Tibial nerve (tissue), 4 donors: ENCODE data around the gene SUGCT. TPM values are rescaled to one million over a fixed set of nuclear protein-coding genes. Genes with fewer than 3 reads are reported as not detected.
"Not testable (repeated sequence)": the region's sequence is repeated elsewhere in the genome, so short reads cannot be mapped to it uniquely, and the experiment has no call there.

Source experiments
- DNase-seq, 2 donors: peaks; one replicate each; pipeline ENCODE4 v3.0.0-alpha.2; 2019; ENCODE audit warnings: low spot score in 2 of 2
- H3K27ac ChIP-seq, 4 donors: fragments of 200-600 bp; sonication (generic) in 3 of 4; one replicate each; pipeline ENCODE4 v1.5.1; 2017 to 2019; ENCODE audit warnings: mild to moderate bottlenecking in 1 of 4
- H3K27me3 ChIP-seq, 2 donors: fragments of 200-600 bp; sonication (generic) in 1 of 2; one replicate each; pipeline versions ENCODE4 v1.5.1 to v1.6.0; 2017 to 2019
- H3K36me3 ChIP-seq, 3 donors: fragments of 200-600 bp; sonication (generic); one replicate each; pipeline ENCODE4 v1.5.1; 2018 to 2019
- H3K4me1 ChIP-seq, 4 donors: fragments of 200-600 bp; sonication (generic) in 3 of 4; one replicate each; pipeline ENCODE4 v1.5.1; 2017 to 2019
- H3K4me3 ChIP-seq, 4 donors: fragments of 200-600 bp; sonication (generic) in 3 of 4; one replicate each; pipeline ENCODE4 v1.5.1; 2017 to 2019; ENCODE audit warnings: mild to moderate bottlenecking in 1 of 4, moderate library complexity in 1 of 4
- H3K9me3 ChIP-seq, 4 donors: fragments of 200-600 bp; sonication (generic) in 3 of 4; one replicate each; pipeline ENCODE4 v1.5.1; 2017 to 2019
- EP300 ChIP-seq, 2 donors: sonication (generic); formaldehyde crosslinking; IDR thresholded peaks; one replicate each; pipeline ENCODE4 v1.6.1; 2017; ENCODE audit warnings: antibody characterized with exemption in 2 of 2, mild to moderate bottlenecking in 1 of 2
- POLR2A ChIP-seq, 2 donors: fragments of 450-650 bp; IDR thresholded peaks; one replicate each; pipeline ENCODE4 v1.6.1; 2017; ENCODE audit warnings: antibody characterized with exemption in 2 of 2, mild to moderate bottlenecking in 2 of 2, moderate library complexity in 2 of 2
- WGBS, 2 donors: methylation state at CpG; one replicate each; pipeline ENCODE4 v1.1.5; 2018; 5-methylcytosine and 5-hydroxymethylcytosine counted together
- total RNA-seq, 4 donors: library from RNA; depleted of rRNA; stranded (reverse); fragments of >200 nt; gene quantifications; one replicate each; pipeline ENCODE4 v1.1.0, GENCODE V29; 2016
- TF ChIP-seq, protein P1 (sequence below), 5 experiments: fragments of 200-600 bp in 3 of 5; fragments of 450-650 bp in 2 of 5; sonication (generic) in 3 of 5; IDR thresholded peaks; one replicate each; pipeline ENCODE4 v1.5.1; 2016 to 2019; ENCODE audit warnings: antibody characterized with exemption in 5 of 5, mild to moderate bottlenecking in 3 of 5, moderate library complexity in 2 of 5

SUGCT gene
- total RNA-seq, 4 donors from 2014 or later, result 2.7 to 20.8 (median 6.2) TPM

DNA sequence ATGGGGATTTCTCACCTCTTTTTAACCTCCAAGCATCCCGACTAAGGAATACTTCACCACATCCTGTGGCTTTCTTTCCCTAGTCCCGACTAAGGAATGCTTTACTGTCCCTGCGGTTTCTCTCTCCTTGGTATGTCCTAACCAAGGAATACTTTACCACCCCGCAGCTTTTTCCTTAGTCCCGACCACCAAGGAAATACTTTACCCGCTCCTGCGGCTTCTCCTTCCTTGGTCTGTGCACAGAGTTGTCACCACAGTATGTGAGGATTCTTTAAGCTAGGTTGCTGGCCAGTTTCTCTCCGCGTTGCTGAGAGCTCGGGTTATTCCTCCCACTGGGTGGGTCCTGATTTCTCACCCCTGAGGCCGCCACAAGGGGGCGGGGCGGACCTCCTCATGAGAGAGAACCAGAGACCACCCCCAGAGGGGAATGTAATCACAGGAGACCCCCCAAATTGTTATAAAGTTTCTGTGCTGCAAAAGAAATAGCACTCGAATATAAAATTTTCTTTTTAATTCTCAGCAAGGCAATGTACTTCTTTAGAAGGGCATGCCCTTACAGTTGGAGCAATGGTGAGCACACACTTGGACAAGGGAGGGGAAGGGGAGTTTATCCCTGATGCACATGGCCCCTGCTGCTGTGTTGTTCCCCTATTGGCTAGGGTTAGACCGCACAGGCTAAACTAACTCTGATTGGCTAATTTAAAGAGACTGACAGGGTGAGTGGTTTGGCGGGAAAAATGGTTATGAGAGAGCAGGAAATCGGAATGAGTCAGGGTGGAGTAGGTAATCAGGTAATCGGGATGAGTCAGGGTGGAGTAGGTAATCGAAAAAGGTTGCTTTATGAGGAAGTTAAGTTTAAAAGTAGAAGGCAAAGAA lies 12.8 kb downstream of the SUGCT start:
- no peaks in the 10 kb centered on the region for H3K9me3 ChIP-seq
- H3K4me1 ChIP-seq, result no peaks in the 10 kb centered on the region
- TF ChIP-seq EP300 (IDR thresholded peaks at IDR 0.05) (no peak), POLR2A (IDR thresholded peaks at IDR 0.05) (no peak)
- TF ChIP-seq, protein P1, sequence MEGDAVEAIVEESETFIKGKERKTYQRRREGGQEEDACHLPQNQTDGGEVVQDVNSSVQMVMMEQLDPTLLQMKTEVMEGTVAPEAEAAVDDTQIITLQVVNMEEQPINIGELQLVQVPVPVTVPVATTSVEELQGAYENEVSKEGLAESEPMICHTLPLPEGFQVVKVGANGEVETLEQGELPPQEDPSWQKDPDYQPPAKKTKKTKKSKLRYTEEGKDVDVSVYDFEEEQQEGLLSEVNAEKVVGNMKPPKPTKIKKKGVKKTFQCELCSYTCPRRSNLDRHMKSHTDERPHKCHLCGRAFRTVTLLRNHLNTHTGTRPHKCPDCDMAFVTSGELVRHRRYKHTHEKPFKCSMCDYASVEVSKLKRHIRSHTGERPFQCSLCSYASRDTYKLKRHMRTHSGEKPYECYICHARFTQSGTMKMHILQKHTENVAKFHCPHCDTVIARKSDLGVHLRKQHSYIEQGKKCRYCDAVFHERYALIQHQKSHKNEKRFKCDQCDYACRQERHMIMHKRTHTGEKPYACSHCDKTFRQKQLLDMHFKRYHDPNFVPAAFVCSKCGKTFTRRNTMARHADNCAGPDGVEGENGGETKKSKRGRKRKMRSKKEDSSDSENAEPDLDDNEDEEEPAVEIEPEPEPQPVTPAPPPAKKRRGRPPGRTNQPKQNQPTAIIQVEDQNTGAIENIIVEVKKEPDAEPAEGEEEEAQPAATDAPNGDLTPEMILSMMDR (IDR thresholded peaks at IDR 0.05), result no peak
- 90 to 91% methylated on average over 19 of the region's 19 CpGs for WGBS, 2 donors
- no peak overlapping the region for H3K4me3 ChIP-seq
- no peaks in the 10 kb centered on the region for H3K27me3 ChIP-seq
- no peak overlapping the region for H3K27ac ChIP-seq
- DNase-seq, result no peak
- no peaks in the 10 kb centered on the region for H3K36me3 ChIP-seq

DNA sequence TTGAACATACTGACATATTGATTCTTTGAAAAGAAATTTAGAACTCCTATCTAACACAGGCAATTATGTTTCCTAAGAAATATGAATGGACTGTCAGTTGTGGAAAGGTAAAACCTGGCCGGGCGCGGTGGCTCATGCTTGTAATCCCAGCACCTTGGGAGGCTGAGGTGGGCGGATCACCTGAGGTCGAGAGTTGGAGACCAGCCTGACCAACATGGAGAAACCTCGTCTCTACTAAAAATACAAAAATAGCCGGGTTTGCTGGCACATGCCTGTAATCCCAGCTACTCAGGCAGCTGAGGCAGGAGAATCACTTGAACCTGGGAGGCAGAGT lies 13.4 kb downstream of the SUGCT start:
- H3K27me3 ChIP-seq, H3K27ac ChIP-seq, H3K9me3 ChIP-seq, H3K36me3 ChIP-seq, DNase-seq, H3K4me3 ChIP-seq, H3K4me1 ChIP-seq: not testable (repeated sequence)
- 89% methylated on average over 7 of the region's 7 CpGs for WGBS, 2 donors

DNA sequence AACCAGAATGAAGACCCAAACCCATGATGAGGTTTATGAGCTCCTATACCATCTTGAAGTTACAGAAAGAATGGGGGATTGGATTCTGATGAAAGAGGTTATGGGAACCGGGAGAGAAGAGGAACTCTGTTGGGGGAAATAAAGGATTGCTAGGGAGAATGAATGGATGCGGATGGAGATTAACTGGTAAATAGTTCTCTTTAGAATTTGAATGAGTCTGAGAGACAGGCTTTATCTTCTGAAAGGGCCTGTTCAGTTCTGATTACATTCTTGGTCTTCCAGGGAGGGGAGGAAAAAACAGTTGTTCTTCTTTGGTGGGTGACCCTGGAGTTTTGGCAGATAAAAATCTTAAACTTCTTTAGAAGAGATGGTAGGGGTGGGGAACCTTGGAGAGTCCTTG lies 13.9 kb downstream of the SUGCT start:
- Histone ChIP-seq H3K4me3 (no peak overlapping the region), H3K27me3 (no peaks in the 10 kb centered on the region), H3K27ac (no peak overlapping the region), H3K4me1 (no peaks in the 10 kb centered on the region), H3K9me3 (no peaks in the 10 kb centered on the region), H3K36me3 (no peaks in the 10 kb centered on the region)
- TF ChIP-seq POLR2A (IDR thresholded peaks at IDR 0.05) (no peak), EP300 (IDR thresholded peaks at IDR 0.05) (no peak)
- TF ChIP-seq, protein P1 (IDR thresholded peaks at IDR 0.05), result no peak
- 70 to 72% methylated on average over 2 of the region's 2 CpGs for WGBS, 2 donors
- no peak for DNase-seq

GRCh38 chr7:40151504-40151903 lies 16.7 kb downstream of the SUGCT start:
- H3K9me3 ChIP-seq, result no peaks in the 10 kb centered on the region
- no peak overlapping the region for H3K4me3 ChIP-seq
- H3K36me3 ChIP-seq, result no peaks in the 10 kb centered on the region
- 91 to 93% methylated on average over 1 of the region's 1 CpG for WGBS, 2 donors
- H3K27me3 ChIP-seq, result no peaks in the 10 kb centered on the region
- no peak for DNase-seq
- TF ChIP-seq EP300 (IDR thresholded peaks at IDR 0.05) (no peak), POLR2A (IDR thresholded peaks at IDR 0.05) (no peak)
- TF ChIP-seq, protein P1 (IDR thresholded peaks at IDR 0.05), result no peak
- no peak overlapping the region for H3K27ac ChIP-seq
- H3K4me1 ChIP-seq, result no peaks in the 10 kb centered on the region

- Histone ChIP-seq H3K27ac (no peak overlapping the region), H3K4me3 (no peak overlapping the region), H3K27me3 (no peaks in the 10 kb centered on the region), H3K4me1 (no peaks in the 10 kb centered on the region), H3K36me3 (no peaks in the 10 kb centered on the region), H3K9me3 (no peaks in the 10 kb centered on the region)
- DNase-seq, result no peak
- WGBS, 2 donors, result 88 to 91% methylated on average over 4 of the region's 4 CpGs
- TF ChIP-seq POLR2A (IDR thresholded peaks at IDR 0.05) (no peak), EP300 (IDR thresholded peaks at IDR 0.05) (no peak)
- TF ChIP-seq, protein P1 (IDR thresholded peaks at IDR 0.05), result no peak
These were observed 22.2 kb downstream of the SUGCT start for GRCh38 chr7:40156988-40157387.
